ENCODE measurements around the gene SLC66A3. TPM values are rescaled to one million over a fixed set of nuclear protein-coding genes. Genes with fewer than 3 reads are reported as not detected.

Gene SLC66A3
- polyA plus RNA-seq, 1 experiment = 64.4 TPM

- Histone ChIP-seq H3K36me3 (ENCODE audit: control insufficient read depth, insufficient read depth, low read length) (no peaks in the 10 kb centered on the region), H3K27me3 (ENCODE audit: control insufficient read depth, insufficient read depth, low read length) (no peaks in the 10 kb centered on the region; the same call in 1 of the 2 replicates), H3K4me3 (ENCODE audit: low read depth, low read length) (no peak overlapping the region)
- no peak for DNase-seq (ENCODE audit: low read depth)
- CTCF ChIA-PET = interaction anchor here (0.8 to 17.6 kb wide), 5 partner anchors 11 to 287 kb away, joined by 3 to 421 read pairs (median 3); partner anchors contain the start of gene KCNF1
- POLR2A ChIA-PET = no interaction called here
- no peak for TF ChIP-seq CTCF (IDR thresholded peaks at IDR 0.05; ENCODE audit: insufficient read depth, low read depth, low read length)
These were observed 34.0 kb upstream of the SLC66A3 start for GRCh38 chr2:11121099-11121822.

DNA sequence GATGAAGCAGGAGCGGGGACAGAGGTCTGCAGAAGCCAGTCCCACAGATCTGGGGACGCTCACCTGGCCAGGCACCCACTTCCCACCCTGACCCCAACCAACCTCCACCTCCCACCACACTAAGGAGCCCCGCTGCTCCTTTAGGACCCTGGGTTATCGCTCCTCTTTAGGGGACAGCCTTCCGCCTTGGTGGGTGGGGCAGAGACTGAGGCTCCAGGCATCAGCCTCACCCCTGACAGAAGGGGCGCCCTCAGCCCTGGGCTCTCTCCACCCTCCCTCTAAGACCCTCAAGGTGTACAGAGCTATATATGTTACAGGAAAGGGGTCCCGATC is 33.5 kb upstream of the SLC66A3 start:
- CTCF ChIA-PET = interaction anchor here (4.6 to 17.6 kb wide), 2 partner anchors 209 to 288 kb away, joined by 23 to 421 read pairs; partner anchors contain the start of gene KCNF1
- Histone ChIP-seq H3K4me3 (ENCODE audit: low read depth, low read length) (no peak overlapping the region), H3K27me3 (ENCODE audit: control insufficient read depth, insufficient read depth, low read length) (no peaks in the 10 kb centered on the region; the same call in 1 of the 2 replicates), H3K36me3 (ENCODE audit: control insufficient read depth, insufficient read depth, low read length) (no peaks in the 10 kb centered on the region)
- POLR2A ChIA-PET = no interaction called here
- DNase-seq (ENCODE audit: low read depth) = no peak
- TF ChIP-seq CTCF (IDR thresholded peaks at IDR 0.05; ENCODE audit: insufficient read depth, low read depth, low read length) = no peak

GRCh38 chr2:11122380-11122779 is 32.9 kb upstream of the SLC66A3 start:
- ChIA-PET CTCF (interaction anchor here (4.6 to 17.6 kb wide), 2 partner anchors 210 to 288 kb away, joined by 23 to 421 read pairs; partner anchors contain the start of gene KCNF1), POLR2A (interaction anchor here (0.6 kb wide), 1 partner anchor 310 kb away, joined by 4 read pairs; no protein-coding TSS in a partner anchor)
- H3K36me3 ChIP-seq (ENCODE audit: control insufficient read depth, insufficient read depth, low read length) = no peaks in the 10 kb centered on the region
- TF ChIP-seq CTCF (IDR thresholded peaks at IDR 0.05; ENCODE audit: insufficient read depth, low read depth, low read length) = no peak
- DNase-seq (ENCODE audit: low read depth) = no peak
- no peak overlapping the region for H3K4me3 ChIP-seq (ENCODE audit: low read depth, low read length)
- no peaks in the 10 kb centered on the region; the same call in 1 of the 2 replicates for H3K27me3 ChIP-seq (ENCODE audit: control insufficient read depth, insufficient read depth, low read length)

GRCh38 chr2:11123001-11123809 is 32.1 kb upstream of the SLC66A3 start:
- POLR2A ChIA-PET = no interaction called here

More at GRCh38 chr2:11123001-11123809, 32.1 kb upstream of the SLC66A3 start:
- Histone ChIP-seq H3K4me3 (ENCODE audit: low read depth, low read length) (no peak overlapping the region), H3K27me3 (ENCODE audit: control insufficient read depth, insufficient read depth, low read length) (no peaks in the 10 kb centered on the region; the same call in 1 of the 2 replicates), H3K36me3 (ENCODE audit: control insufficient read depth, insufficient read depth, low read length) (no peaks in the 10 kb centered on the region)
- no peak for TF ChIP-seq CTCF (IDR thresholded peaks at IDR 0.05; ENCODE audit: insufficient read depth, low read depth, low read length)
- CTCF ChIA-PET = interaction anchor here (1.0 to 17.6 kb wide), 22 partner anchors 10 to 457 kb away, joined by 3 to 421 read pairs (median 6); partner anchors contain the start of genes KCNF1 and PDIA6
- DNase-seq (ENCODE audit: low read depth) = no peak
